Upper lobe of left lung (tissue), 6 donors: Measurements from ENCODE around the gene MFSD6. TPM values are rescaled to one million over a fixed set of nuclear protein-coding genes. Genes with fewer than 3 reads are reported as not detected.

Source experiments
- ATAC-seq, 2 donors: fragments of 200-7000 bp; cut with Tn5 transposase; one replicate each; pipeline ENCODE4 v1.9.1; 2022; ENCODE audit warnings: mild to moderate bottlenecking in 2 of 2, moderate library complexity in 2 of 2; ENCODE audit not compliant: low FRiP score in 2 of 2
- DNase-seq, 2 donors: peaks; one replicate each; pipeline ENCODE4 v3.0.0-alpha.2; 2019 to 2020
- H3K27ac ChIP-seq, 4 donors: fragments of 200-600 bp; sonication (generic); one replicate each; pipeline ENCODE4 v1.5.1; 2016 to 2019
- H3K27me3 ChIP-seq, 4 donors: fragments of 200-600 bp; sonication (generic); one replicate each; pipeline ENCODE4 v1.5.1; 2017 to 2019
- H3K36me3 ChIP-seq, 4 donors: fragments of 200-600 bp; sonication (generic); one replicate each; pipeline ENCODE4 v1.5.1; 2016 to 2019
- H3K4me1 ChIP-seq, 4 donors: fragments of 200-600 bp; sonication (generic); one replicate each; pipeline ENCODE4 v1.5.1; 2018 to 2019
- H3K4me3 ChIP-seq, 4 donors: fragments of 200-600 bp; sonication (generic); one replicate each; pipeline ENCODE4 v1.5.1; 2017 to 2019; ENCODE audit warnings: mild to moderate bottlenecking in 2 of 4, moderate library complexity in 1 of 4
- H3K9me3 ChIP-seq, 4 donors: fragments of 200-600 bp; sonication (generic); one replicate each; pipeline ENCODE4 v1.5.1; 2018 to 2019
- CTCF ChIP-seq, 6 experiments: fragments of 450-650 bp in 4 of 6; fragments of 200-600 bp in 2 of 6; sonication (generic) in 2 of 6; IDR thresholded peaks; one replicate each; pipeline ENCODE4 v1.5.1; 2016 to 2019; ENCODE audit warnings: antibody characterized with exemption in 6 of 6
- EP300 ChIP-seq, 4 donors: sonication (generic); formaldehyde crosslinking; IDR thresholded peaks; one replicate each; pipeline ENCODE4 v1.5.1; 2017; ENCODE audit warnings: antibody characterized with exemption in 4 of 4, control low read depth in 2 of 4
- POLR2A ChIP-seq, 4 donors: fragments of 450-650 bp; IDR thresholded peaks; one replicate each; pipeline ENCODE4 v1.5.1; 2016 to 2017; ENCODE audit warnings: antibody characterized with exemption in 4 of 4, mild to moderate bottlenecking in 2 of 4
- POLR2AphosphoS5 ChIP-seq, 2 donors: sonication (generic); formaldehyde crosslinking; IDR thresholded peaks; one replicate each; pipeline ENCODE4 v1.5.1; 2017; ENCODE audit warnings: antibody characterized with exemption in 2 of 2
- WGBS, 2 donors: methylation state at CpG; one replicate each; pipeline ENCODE4 v1.1.5; 2017 to 2018; 5-methylcytosine and 5-hydroxymethylcytosine counted together
- total RNA-seq, 6 donors: library from RNA; depleted of rRNA in 4 of 6; stranded (reverse); fragments of >200 nt in 4 of 6; gene quantifications; one replicate each; pipeline versions ENCODE4 v1.1.0 to v1.2.1, GENCODE V29; 2016 to 2021
- donor health status: DM: no; HTN: no; CAD: no; lungs with moderate emphysema.
- donor health status: DM: no; HTN: yes; CAD: no; lungs with severe emphysema.

Gene MFSD6
- total RNA-seq, 6 donors from 2014 or later = 46.9 to 136 (median 80.4) TPM

- Histone ChIP-seq H3K9me3 (no peaks in the 10 kb centered on the region), H3K4me3 (no peak overlapping the region), H3K36me3 (no peaks in the 10 kb centered on the region), H3K4me1 (peaks cover 0 to 4% (median 0%) of the 10 kb centered on the region in 4 donors), H3K27ac (peak overlapping the region in 1 of 4 donors; percentile 66), H3K27me3 (no peaks in the 10 kb centered on the region)
- WGBS, 2 donors = 82 to 97% methylated on average over 8 of the region's 8 CpGs
- ATAC-seq = no peak
- no peak for DNase-seq
- no peak for TF ChIP-seq POLR2AphosphoS5 (IDR thresholded peaks at IDR 0.05)
- no peak for TF ChIP-seq EP300 (IDR thresholded peaks at IDR 0.05)
- no peak for TF ChIP-seq POLR2A (IDR thresholded peaks at IDR 0.05)
- no peak for TF ChIP-seq CTCF (IDR thresholded peaks at IDR 0.05)
These were observed 50.4 kb downstream of the MFSD6 start for GRCh38 chr2:190458352-190459107.

- H3K36me3 ChIP-seq = no peaks in the 10 kb centered on the region
- DNase-seq (no peak), ATAC-seq (no peak)
- peaks cover 0 to 4% (median 0%) of the 10 kb centered on the region in 4 donors for H3K4me1 ChIP-seq
- 65 to 74% methylated on average over 1 of the region's 1 CpG for WGBS, 2 donors
- no peaks in the 10 kb centered on the region for H3K27me3 ChIP-seq
- no peak overlapping the region for H3K4me3 ChIP-seq
- H3K27ac ChIP-seq = peak overlapping the region in 2 of 4 donors; percentile 36 to 66
- TF ChIP-seq EP300 (IDR thresholded peaks at IDR 0.05) (no peak), CTCF (IDR thresholded peaks at IDR 0.05) (no peak), POLR2AphosphoS5 (IDR thresholded peaks at IDR 0.05) (no peak)
- no peaks in the 10 kb centered on the region for H3K9me3 ChIP-seq
These were observed 51.7 kb downstream of the MFSD6 start for GRCh38 chr2:190459881-190460280.

GRCh38 chr2:190460487-190460886, 52.3 kb downstream of the MFSD6 start:
- H3K4me3 ChIP-seq = no peak overlapping the region
- no peaks in the 10 kb centered on the region for H3K9me3 ChIP-seq
- DNase-seq = no peak
- no peak for TF ChIP-seq POLR2A (IDR thresholded peaks at IDR 0.05)
- TF ChIP-seq EP300 (IDR thresholded peaks at IDR 0.05) = no peak
- TF ChIP-seq POLR2AphosphoS5 (IDR thresholded peaks at IDR 0.05) = no peak
- no peak for TF ChIP-seq CTCF (IDR thresholded peaks at IDR 0.05)
- peak overlapping the region in 1 of 4 donors; percentile 66 for H3K27ac ChIP-seq
- H3K27me3 ChIP-seq = no peaks in the 10 kb centered on the region
- H3K36me3 ChIP-seq = no peaks in the 10 kb centered on the region
- WGBS, 2 donors = 75 to 88% methylated on average over 5 of the region's 5 CpGs
- no peak for ATAC-seq
- H3K4me1 ChIP-seq = peaks cover 0 to 4% (median 0%) of the 10 kb centered on the region in 4 donors

- no peaks in the 10 kb centered on the region for H3K9me3 ChIP-seq
- H3K27me3 ChIP-seq = no peaks in the 10 kb centered on the region
- H3K4me3 ChIP-seq = no peak overlapping the region
- TF ChIP-seq EP300 (IDR thresholded peaks at IDR 0.05) = no peak
- TF ChIP-seq POLR2AphosphoS5 (IDR thresholded peaks at IDR 0.05) = no peak
- TF ChIP-seq POLR2A (IDR thresholded peaks at IDR 0.05) = no peak
- TF ChIP-seq CTCF (IDR thresholded peaks at IDR 0.05) = no peak
- H3K4me1 ChIP-seq = peaks cover 4 to 6% (median 6%) of the 10 kb centered on the region in 4 donors
- no peak for ATAC-seq
- WGBS, 2 donors = 90 to 92% methylated on average over 2 of the region's 2 CpGs
- DNase-seq = no peak
- H3K27ac ChIP-seq = no peak overlapping the region
- H3K36me3 ChIP-seq = no peaks in the 10 kb centered on the region
These were observed 54.0 kb downstream of the MFSD6 start for GRCh38 chr2:190462181-190462580.

GRCh38 chr2:190462611-190463010, 54.5 kb downstream of the MFSD6 start:
- H3K4me1 ChIP-seq = peaks cover 8 to 11% (median 10%) of the 10 kb centered on the region in 4 donors
- no peak overlapping the region for H3K27ac ChIP-seq
- no peaks in the 10 kb centered on the region for H3K36me3 ChIP-seq
- H3K9me3 ChIP-seq = no peaks in the 10 kb centered on the region
- no peak overlapping the region for H3K4me3 ChIP-seq
- DNase-seq = no peak
- 94% methylated on average over 1 of the region's 1 CpG for WGBS, 2 donors
- ATAC-seq = no peak
- no peaks in the 10 kb centered on the region for H3K27me3 ChIP-seq
- no peak for TF ChIP-seq CTCF (IDR thresholded peaks at IDR 0.05)
- no peak for TF ChIP-seq POLR2AphosphoS5 (IDR thresholded peaks at IDR 0.05)
- no peak for TF ChIP-seq POLR2A (IDR thresholded peaks at IDR 0.05)
- TF ChIP-seq EP300 (IDR thresholded peaks at IDR 0.05) = no peak
